HG03280 (cell line): ENCODE data around the gene LRRIQ1.
"Not testable (repeated sequence)": the region's sequence is repeated elsewhere in the genome, so short reads cannot be mapped to it uniquely, and the experiment has no call there.

Source experiments
- ATAC-seq: cut with Tn5 transposase; IDR thresholded peaks from one replicate; pipeline ENCODE4 v1.9.1; 2021; ENCODE audit warnings: mild to moderate bottlenecking, moderate library complexity; ENCODE audit not compliant: unreplicated experiment

Gene LRRIQ1

DNA sequence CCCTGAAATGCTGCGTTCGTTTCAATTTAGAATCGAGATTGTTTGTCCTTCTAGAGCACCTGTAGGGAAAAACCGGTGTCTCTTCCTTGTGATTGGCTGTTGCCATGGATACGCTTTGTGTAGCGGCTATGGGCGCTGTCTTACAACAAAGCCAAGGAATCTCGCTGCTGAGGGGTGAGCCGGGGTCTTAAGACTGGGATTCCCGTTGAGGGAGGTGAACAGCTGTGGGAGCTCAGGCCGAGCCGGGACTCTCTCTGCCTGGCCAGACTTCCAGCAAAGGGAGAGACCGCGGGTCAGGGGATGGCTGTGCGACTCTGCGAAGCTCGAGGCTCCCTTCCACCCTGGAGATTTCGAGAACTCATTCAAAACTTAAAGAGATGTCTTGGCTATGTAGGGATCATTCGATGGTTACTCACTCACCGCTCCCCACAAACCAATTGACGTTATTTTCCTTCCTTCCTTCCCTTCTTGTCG is at the start of gene LRRIQ1, which contains the start of gene TSPAN19:
Gene LRRIQ1, plus strand, starts transcription at position 118 of the 474 bp plus-strand sequence. CDS start 1,826 bp downstream, outside the sequence.
Gene TSPAN19, minus strand, starts transcription at position 44 of the 474 bp plus-strand sequence. CDS start 6,331 bp downstream, outside the sequence.
- peak; percentile 88 for ATAC-seq

- no peak for ATAC-seq
These were observed 49.6 kb upstream of the LRRIQ1 start for GRCh38 chr12:84986586-84986985.

GRCh38 chr12:84994426-84994825 is 41.7 kb upstream of the LRRIQ1 start:
- no peak for ATAC-seq

DNA sequence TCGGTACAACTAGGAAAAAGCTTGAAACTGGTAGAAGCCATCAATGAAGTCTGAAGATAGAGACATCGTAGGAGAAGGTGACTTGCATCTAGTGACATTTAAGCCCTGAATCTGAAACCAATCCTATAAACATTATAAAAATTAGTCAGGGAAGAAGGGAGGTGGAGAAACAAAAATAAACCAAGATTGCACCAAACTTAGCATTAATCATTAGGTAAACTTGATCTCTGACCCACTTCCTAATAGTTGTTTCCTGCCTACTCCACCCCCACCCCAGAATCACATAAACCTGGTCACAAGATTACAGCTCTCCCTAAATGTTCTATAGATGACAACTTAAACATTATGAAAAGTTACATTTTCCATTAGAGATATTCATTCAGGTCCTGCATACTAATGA is 40.5 kb upstream of the LRRIQ1 start:
- no peak for ATAC-seq

- ATAC-seq = no peak
These were observed 39.4 kb upstream of the LRRIQ1 start for GRCh38 chr12:84996759-84997158.

- no peak for ATAC-seq
These were observed 37.8 kb upstream of the LRRIQ1 start for GRCh38 chr12:84998341-84998740.

DNA sequence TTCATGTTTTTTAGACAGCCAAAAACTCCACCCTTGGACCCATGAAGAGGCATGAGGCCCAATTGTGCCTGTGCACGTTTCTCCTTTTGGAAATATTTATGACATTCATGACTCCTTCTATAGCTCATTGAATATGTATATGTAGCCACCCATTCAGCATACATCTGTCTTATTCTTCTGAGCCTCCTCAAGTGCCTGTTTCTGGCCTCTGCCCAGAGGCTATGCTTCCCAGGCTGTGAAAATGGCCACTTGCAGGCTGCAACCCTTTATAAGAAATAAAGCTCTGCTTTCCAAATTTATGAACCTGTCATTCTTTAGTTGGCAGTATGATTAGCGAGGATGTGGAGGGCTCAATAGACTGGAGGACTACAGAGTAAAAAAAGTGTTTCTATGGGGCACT is 35.4 kb upstream of the LRRIQ1 start:
- no peak for ATAC-seq

DNA sequence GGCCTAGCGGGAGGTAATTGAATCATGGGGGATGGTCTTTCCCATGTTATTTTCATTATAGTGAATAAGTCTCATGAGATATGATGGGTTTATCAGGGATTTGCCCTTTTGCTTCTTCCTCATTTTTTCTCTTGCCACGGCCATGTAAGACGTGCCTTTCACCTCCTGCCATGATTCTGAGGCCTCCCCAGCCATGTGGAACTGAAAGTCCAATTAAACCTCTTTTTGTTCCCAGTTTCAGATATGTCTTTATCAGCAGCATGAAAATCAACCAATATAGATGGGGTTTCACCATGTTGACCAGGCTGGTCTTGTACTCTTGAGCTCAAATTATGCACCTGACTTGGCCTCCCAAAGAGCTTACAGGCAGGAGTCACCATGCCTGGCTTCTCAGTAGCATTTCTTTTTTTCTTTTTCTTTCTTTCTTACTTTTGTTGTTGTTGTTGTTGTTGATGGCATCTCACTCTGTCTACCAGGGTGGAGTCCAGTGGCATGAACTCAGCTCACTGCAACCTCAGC is 33.3 kb upstream of the LRRIQ1 start:
- no peak for ATAC-seq

DNA sequence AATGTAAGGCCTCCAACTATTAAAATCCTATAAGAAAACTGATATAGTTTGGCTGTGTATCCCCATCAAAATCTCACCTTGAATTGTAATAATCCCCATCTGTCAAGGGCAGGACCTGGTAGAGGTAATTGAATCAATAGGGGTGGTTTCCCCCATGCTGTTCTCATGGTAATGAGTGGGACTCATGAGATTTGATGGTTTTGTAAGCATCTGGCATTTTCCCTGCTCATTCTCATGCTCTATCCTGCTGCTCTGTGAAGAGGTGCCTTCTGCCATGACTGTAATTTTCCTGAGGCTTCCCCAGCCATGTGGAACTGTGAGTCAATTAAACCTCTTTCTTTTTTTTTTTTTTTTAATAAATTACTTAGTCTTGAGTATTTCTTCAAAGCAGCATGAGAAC is 31.9 kb upstream of the LRRIQ1 start:
- ATAC-seq = no peak

- ATAC-seq = not testable (repeated sequence)
These were observed 31.1 kb upstream of the LRRIQ1 start for GRCh38 chr12:85005047-85005446.

DNA sequence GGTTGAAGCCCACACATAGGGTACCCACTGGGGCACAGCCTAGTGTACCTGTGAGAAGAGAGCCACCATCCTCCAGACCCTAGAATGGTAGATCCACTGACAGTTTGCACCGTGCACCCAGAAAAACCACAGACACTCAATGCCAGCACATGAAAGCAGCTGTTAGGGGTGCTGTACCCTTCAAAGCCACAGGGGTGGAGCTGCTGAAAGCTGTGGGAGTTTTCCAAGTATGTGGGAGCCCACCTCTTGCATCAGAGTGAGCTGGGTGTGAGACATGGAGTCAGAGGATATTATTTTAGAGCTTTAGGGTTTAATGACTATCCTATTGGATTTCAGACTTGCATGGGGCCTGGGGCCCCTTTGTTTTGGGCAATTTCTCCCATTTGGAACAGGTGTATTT is 30.5 kb upstream of the LRRIQ1 start:
- no peak for ATAC-seq

- ATAC-seq = no peak
These were observed 29.9 kb upstream of the LRRIQ1 start for GRCh38 chr12:85006206-85006605.

DNA sequence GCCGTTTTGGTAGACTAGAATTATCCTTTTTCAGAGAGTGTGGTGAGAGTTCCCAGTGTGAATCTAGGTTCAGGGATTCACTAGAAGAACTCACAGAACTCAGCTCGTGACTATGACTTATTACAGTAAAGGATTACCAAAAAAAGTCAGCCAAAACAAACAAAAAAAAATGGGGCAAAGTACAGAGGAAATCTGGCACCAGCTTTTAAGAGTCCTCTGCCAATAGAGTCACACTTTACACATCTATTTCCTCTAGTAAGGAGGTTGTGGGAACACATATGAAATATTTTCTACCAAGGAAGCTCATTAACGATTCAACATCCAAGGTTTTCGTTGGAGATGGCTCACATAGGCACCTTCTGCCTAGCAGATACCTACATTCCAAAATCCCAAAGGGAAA is 28.3 kb upstream of the LRRIQ1 start:
- no peak for ATAC-seq

DNA sequence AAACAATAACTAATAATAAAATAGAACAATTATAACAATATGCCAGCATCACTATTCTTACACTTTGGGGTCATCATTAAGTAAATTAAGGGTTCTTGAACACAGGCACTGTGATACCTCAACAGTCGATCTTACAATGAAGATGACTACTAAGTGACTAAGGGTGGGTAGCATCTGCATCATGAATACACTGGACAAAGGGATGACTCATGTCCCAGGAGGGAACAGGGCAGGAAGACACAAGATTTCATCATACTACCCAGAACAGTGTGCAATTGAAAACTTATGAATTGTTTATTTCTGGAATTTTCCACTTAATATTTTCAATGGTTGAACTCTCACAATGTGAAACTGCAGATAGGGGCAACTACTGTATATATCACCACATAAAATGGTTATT is 19.7 kb upstream of the LRRIQ1 start:
- ATAC-seq = no peak

- ATAC-seq = no peak
These were observed 19.0 kb upstream of the LRRIQ1 start for GRCh38 chr12:85017133-85017532.

DNA sequence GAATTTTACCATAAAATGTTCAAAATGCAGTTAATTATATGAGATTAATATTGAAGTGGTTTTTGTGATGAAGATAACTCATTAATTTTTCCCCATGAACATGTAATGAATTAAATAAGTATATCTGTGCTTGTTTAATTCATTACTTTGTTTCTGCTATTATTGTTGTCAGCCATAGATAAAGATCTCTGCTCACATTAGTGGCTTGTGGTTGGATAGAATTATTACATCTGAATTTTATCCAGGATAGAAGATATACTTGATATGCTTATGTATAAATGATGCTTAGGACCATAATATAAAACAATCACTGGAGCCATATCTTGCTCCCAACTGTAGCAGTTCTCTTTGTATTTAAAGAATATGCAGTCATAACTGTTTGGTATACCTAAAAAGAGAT is 18.5 kb upstream of the LRRIQ1 start:
- ATAC-seq = no peak

DNA sequence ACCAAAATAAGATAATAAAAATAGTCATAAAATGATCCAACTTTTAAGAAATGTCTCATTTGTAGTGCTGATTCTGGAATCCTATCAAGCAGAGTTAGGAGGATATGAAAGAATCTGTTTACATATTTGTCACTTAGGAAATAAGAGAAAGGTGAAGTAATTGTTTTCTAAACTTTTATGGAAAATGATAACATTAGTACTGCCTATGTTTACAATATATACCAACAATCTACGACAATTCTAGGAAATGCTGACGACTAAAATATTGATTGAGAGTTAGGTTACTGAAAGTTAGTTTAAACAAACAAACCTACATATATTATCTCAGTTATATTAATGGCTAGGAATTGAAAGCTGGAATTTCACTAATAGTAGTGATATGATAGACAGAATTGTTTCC is 18.1 kb upstream of the LRRIQ1 start:
- no peak for ATAC-seq

DNA sequence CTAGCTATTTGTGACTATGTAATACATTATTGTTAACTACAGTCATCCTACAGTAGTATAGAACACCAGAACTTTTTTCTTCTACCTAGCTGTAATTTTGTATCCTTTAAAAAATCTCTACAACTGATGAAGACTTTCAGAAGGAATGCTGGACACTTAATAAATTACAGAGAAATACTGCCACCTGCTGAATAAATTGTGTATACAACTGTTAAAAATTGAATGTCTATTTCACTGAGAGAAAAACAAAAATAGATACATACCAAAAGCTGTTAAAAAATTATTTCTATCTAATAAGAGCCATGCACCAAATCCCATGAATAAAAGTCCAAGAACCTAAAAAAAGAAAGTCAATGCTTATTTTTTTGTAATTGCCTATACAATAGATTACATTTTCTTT is 6.7 kb upstream of the LRRIQ1 start:
- no peak for ATAC-seq

- ATAC-seq = no peak
These were observed 582 bp downstream of the LRRIQ1 start for GRCh38 chr12:85036733-85037132.

DNA sequence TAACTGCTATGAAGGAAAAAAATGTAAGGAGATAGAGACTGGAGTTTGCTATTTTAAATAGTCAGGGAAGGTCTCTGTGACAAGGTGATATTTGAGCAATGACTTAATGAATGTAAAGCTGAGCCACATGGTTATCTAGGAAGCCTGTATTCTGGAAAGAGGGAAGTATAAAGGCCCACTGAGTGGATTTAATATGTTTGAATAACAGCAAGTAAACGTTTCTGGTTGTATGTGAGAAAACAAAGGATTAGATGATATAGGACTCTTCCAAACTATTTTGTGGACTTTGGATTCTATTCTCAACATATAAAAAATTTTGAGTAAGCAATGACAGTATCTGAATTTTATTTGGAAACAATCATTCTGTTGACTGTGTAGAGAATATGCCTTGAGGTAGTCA is 5.2 kb downstream of the LRRIQ1 start:
- ATAC-seq = no peak

GRCh38 chr12:85043829-85044228 is 7.7 kb downstream of the LRRIQ1 start:
- ATAC-seq = no peak

GRCh38 chr12:85057370-85057963 is 21.3 kb downstream of the LRRIQ1 start:
- peak; percentile 84 for ATAC-seq

- no peak for ATAC-seq
These were observed 22.2 kb downstream of the LRRIQ1 start for GRCh38 chr12:85058339-85058738.
